Thyroid gland (tissue), 4 donors: ENCODE measurements around the gene PANX2.

Experiments used
- POLR2A ChIP-seq, 2 donors: fragments of 450-650 bp; IDR thresholded peaks; one replicate each; pipeline ENCODE4 v1.6.1; 2017; ENCODE audit warnings: antibody characterized with exemption in 2 of 2, mild to moderate bottlenecking in 2 of 2, moderate library complexity in 1 of 2
- TF ChIP-seq, protein P1 (sequence below), 6 experiments: fragments of 200-600 bp in 3 of 6; fragments of 450-650 bp in 3 of 6; sonication (generic) in 3 of 6; IDR thresholded peaks; one replicate each; pipeline ENCODE4 v1.5.1; 2016 to 2019; ENCODE audit warnings: antibody characterized with exemption in 6 of 6, mild to moderate bottlenecking in 2 of 6, inconsistent platforms in 1 of 6, moderate library complexity in 1 of 6

GRCh38 chr22:50139843-50140415 is 30.6 kb upstream of the PANX2 start:
- TF ChIP-seq, protein P1, sequence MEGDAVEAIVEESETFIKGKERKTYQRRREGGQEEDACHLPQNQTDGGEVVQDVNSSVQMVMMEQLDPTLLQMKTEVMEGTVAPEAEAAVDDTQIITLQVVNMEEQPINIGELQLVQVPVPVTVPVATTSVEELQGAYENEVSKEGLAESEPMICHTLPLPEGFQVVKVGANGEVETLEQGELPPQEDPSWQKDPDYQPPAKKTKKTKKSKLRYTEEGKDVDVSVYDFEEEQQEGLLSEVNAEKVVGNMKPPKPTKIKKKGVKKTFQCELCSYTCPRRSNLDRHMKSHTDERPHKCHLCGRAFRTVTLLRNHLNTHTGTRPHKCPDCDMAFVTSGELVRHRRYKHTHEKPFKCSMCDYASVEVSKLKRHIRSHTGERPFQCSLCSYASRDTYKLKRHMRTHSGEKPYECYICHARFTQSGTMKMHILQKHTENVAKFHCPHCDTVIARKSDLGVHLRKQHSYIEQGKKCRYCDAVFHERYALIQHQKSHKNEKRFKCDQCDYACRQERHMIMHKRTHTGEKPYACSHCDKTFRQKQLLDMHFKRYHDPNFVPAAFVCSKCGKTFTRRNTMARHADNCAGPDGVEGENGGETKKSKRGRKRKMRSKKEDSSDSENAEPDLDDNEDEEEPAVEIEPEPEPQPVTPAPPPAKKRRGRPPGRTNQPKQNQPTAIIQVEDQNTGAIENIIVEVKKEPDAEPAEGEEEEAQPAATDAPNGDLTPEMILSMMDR (IDR thresholded peaks at IDR 0.05) = no peak
- no peak for TF ChIP-seq POLR2A (IDR thresholded peaks at IDR 0.05)
